SK-N-SH (cell line): Measurements from ENCODE around the gene LRP2BP. TPM values are rescaled to one million over a fixed set of nuclear protein-coding genes. Genes with fewer than 3 reads are reported as not detected.

Experiments used
- CTCF ChIA-PET: fragments of 300-600, 350-600 bp; formaldehyde crosslinking; extraction: SDS; loops from one replicate; lab custom pipeline; 2021; lab: Yijun Ruan, JAX
- POLR2A ChIA-PET: fragments of 350-600 bp; sonication (Branson Sonifier 250); formaldehyde crosslinking; extraction: SDS; loops from one replicate; lab custom pipeline; 2020; ENCODE audit warnings: antibody characterized with exemption, inconsistent platforms; lab: Yijun Ruan, JAX
- DNase-seq: peaks from one replicate; pipeline ENCODE4 v3.0.0; 2012
- H2AFZ ChIP-seq: fragments of 200-600 bp; sonication (generic); 2 replicates; pipeline ENCODE4 v1.8.1; 2016; ENCODE audit warnings: antibody characterized with exemption, mild to moderate bottlenecking, low read depth
- H3F3A ChIP-seq: fragments of 200-600 bp; sonication (generic); replicated peaks from 2 replicates; pipeline ENCODE3; 2016; ENCODE audit warnings: antibody characterized with exemption, mild to moderate bottlenecking; ENCODE audit not compliant: insufficient read depth
- H3K27ac ChIP-seq, 2 experiments: fragments of 200-500 bp in 1 of 2; fragments of 200-600 bp in 1 of 2; sonication (Bioruptor generic) in 1 of 2; sonication (generic), shearing (Covaris generic) in 1 of 2; 2 replicates each; pipeline versions ENCODE4 v1.5.1 to v1.6.1; 2014 to 2016; ENCODE audit warnings: low read depth in 2 of 2, inconsistent platforms in 1 of 2, low read length in 1 of 2, mild to moderate bottlenecking in 1 of 2, mixed read lengths in 1 of 2
- H3K27me3 ChIP-seq: fragments of 200-600 bp; sonication (generic), shearing (Covaris generic); 2 replicates; pipeline ENCODE4 v1.6.1; 2016; ENCODE audit warnings: mixed run types; ENCODE audit not compliant: insufficient read depth
- H3K36me3 ChIP-seq, 2 experiments: fragments of 200-500 bp in 1 of 2; fragments of 200-600 bp in 1 of 2; sonication (Bioruptor generic) in 1 of 2; sonication (generic) in 1 of 2; replicated peaks in 1 of 2; 2 replicates each; pipeline versions ENCODE3 to v1.5.1; 2014 to 2016; ENCODE audit warnings: low read length in 1 of 2, mild to moderate bottlenecking in 1 of 2; ENCODE audit not compliant: insufficient read depth in 2 of 2, control insufficient read depth in 1 of 2
- H3K4me1 ChIP-seq, 2 experiments: fragments of 200-500 bp in 1 of 2; fragments of 200-600 bp in 1 of 2; sonication (Bioruptor generic) in 1 of 2; sonication (generic), shearing (Covaris generic) in 1 of 2; 2 replicates each; pipeline versions ENCODE4 v1.5.1 to v1.6.1; 2014 to 2016; ENCODE audit warnings: low read depth in 1 of 2, low read length in 1 of 2, mixed run types in 1 of 2; ENCODE audit not compliant: insufficient read depth in 2 of 2, control insufficient read depth in 1 of 2
- H3K4me2 ChIP-seq: fragments of 200-600 bp; sonication (generic), shearing (Covaris generic); 2 replicates; pipeline ENCODE4 v1.6.1; 2017; ENCODE audit warnings: mixed run types
- H3K4me3 ChIP-seq, 2 experiments: fragments of 200-500 bp in 1 of 2; fragments of 200-600 bp in 1 of 2; sonication (Bioruptor generic) in 1 of 2; sonication (generic), shearing (Covaris generic) in 1 of 2; 2 replicates each; pipeline versions ENCODE4 v1.5.1 to v1.8.1; 2014 to 2016; ENCODE audit warnings: low read depth in 2 of 2, inconsistent platforms in 1 of 2, low read length in 1 of 2, mild to moderate bottlenecking in 1 of 2, mixed read lengths in 1 of 2, moderate library complexity in 1 of 2
- H3K79me2 ChIP-seq: fragments of 200-600 bp; sonication (generic); 2 replicates; pipeline ENCODE4 v1.8.1; 2017; ENCODE audit warnings: mild to moderate bottlenecking; ENCODE audit not compliant: insufficient read depth
- H3K9ac ChIP-seq: fragments of 200-600 bp; sonication (generic); 2 replicates; pipeline ENCODE4 v1.6.1; 2017; ENCODE audit warnings: mixed run types
- H3K9me2 ChIP-seq: fragments of 200-600 bp; sonication (generic); 2 replicates; pipeline ENCODE4 v1.6.1; 2017; ENCODE audit warnings: mixed run types
- H3K9me3 ChIP-seq: fragments of 200-600 bp; sonication (generic); 2 replicates; pipeline ENCODE4 v1.6.1; 2017; ENCODE audit warnings: mixed run types, mild to moderate bottlenecking, moderate library complexity
- H4K20me1 ChIP-seq: fragments of 200-600 bp; sonication (generic); 2 replicates; pipeline ENCODE4 v1.6.1; 2017; ENCODE audit warnings: mild to moderate bottlenecking, mixed run types; ENCODE audit not compliant: insufficient read depth
- CTCF ChIP-seq: fragments of 200-600 bp; sonication (generic); IDR thresholded peaks from 2 replicates; pipeline ENCODE4 v1.6.1; 2017; ENCODE audit warnings: antibody characterized with exemption, mild to moderate bottlenecking, moderate library complexity
- EZH2phosphoT487 ChIP-seq: fragments of 200-600 bp; sonication (generic); IDR thresholded peaks from 2 replicates; pipeline ENCODE4 v1.6.1; 2017; ENCODE audit warnings: low read depth, mixed run types, mild to moderate bottlenecking, antibody characterized with exemption, moderate library complexity, borderline replicate concordance
- FOSL2 ChIP-seq: IDR thresholded peaks from 2 replicates; pipeline ENCODE4 v1.4.0; 2012; ENCODE audit warnings: low read depth, mild to moderate bottlenecking, moderate library complexity, borderline replicate concordance
- FOXM1 ChIP-seq: IDR thresholded peaks from 2 replicates; pipeline ENCODE4 v1.4.0; 2012; ENCODE audit warnings: low read depth, mild to moderate bottlenecking
- GABPA ChIP-seq: IDR thresholded peaks from 2 replicates; pipeline ENCODE4 v1.4.0; 2012; ENCODE audit warnings: low read depth, mild to moderate bottlenecking
- MAX ChIP-seq: IDR thresholded peaks from 2 replicates; pipeline ENCODE4 v1.4.0; 2012; ENCODE audit warnings: low read depth
- MXI1 ChIP-seq: IDR thresholded peaks from 2 replicates; pipeline ENCODE4 v1.6.1; 2012; ENCODE audit warnings: mild to moderate bottlenecking, low read depth, low read length, improper control_type of control experiment
- NFIC ChIP-seq: IDR thresholded peaks from 2 replicates; pipeline ENCODE4 v1.4.0; 2012; ENCODE audit warnings: borderline replicate concordance
- NRF1 ChIP-seq: IDR thresholded peaks from 2 replicates; pipeline ENCODE4 v1.6.1; 2012; ENCODE audit warnings: low read depth, mild to moderate bottlenecking, low read length
- POLR2AphosphoS5 ChIP-seq: IDR thresholded peaks from 2 replicates; pipeline ENCODE4 v1.6.1; 2012; ENCODE audit warnings: low read depth, low read length
- RCOR1 ChIP-seq: fragments of 150-350 bp; IDR thresholded peaks from 2 replicates; pipeline ENCODE4 v1.6.1; 2017; ENCODE audit warnings: antibody characterized with exemption, low read length
- SMC3 ChIP-seq: IDR thresholded peaks from 2 replicates; pipeline ENCODE4 v1.6.1; 2012; ENCODE audit warnings: low read depth, low read length, improper control_type of control experiment
- TCF12 ChIP-seq: IDR thresholded peaks from 2 replicates; pipeline ENCODE4 v1.4.0; 2012
- YY1 ChIP-seq: IDR thresholded peaks from 2 replicates; pipeline ENCODE4 v1.4.0; 2012; ENCODE audit warnings: low read depth, mild to moderate bottlenecking
- ZBTB33 ChIP-seq: IDR thresholded peaks from 2 replicates; pipeline ENCODE4 v1.4.0; 2012; ENCODE audit warnings: low read depth, borderline replicate concordance
- WGBS: methylation state at CpG from one replicate; pipeline ENCODE4 v1.1.6; 2017; ENCODE audit warnings: low lambda C conversion rate; 5-methylcytosine and 5-hydroxymethylcytosine counted together
- polyA plus RNA-seq, 3 experiments: library from polyadenylated mRNA; depleted of rRNA; stranded (reverse); fragments of >200 nt; gene quantifications; 2 replicates each; pipeline ENCODE4 v1.2.3, GENCODE V29; 2012
- TF ChIP-seq, protein P1 (sequence below): fragments of 150-350 bp; IDR thresholded peaks from 2 replicates; pipeline ENCODE4 v1.6.1; 2017; ENCODE audit warnings: antibody characterized with exemption, low read length, low read depth, borderline replicate concordance
- TF ChIP-seq, protein P2 (sequence below): IDR thresholded peaks from 2 replicates; pipeline ENCODE4 v1.4.0; 2012; ENCODE audit warnings: low read depth, borderline replicate concordance

The LRP2BP gene
- polyA plus RNA-seq, 1 of the 3 experiments (the other 2 are of a cell fraction) = 0.30 TPM

DNA sequence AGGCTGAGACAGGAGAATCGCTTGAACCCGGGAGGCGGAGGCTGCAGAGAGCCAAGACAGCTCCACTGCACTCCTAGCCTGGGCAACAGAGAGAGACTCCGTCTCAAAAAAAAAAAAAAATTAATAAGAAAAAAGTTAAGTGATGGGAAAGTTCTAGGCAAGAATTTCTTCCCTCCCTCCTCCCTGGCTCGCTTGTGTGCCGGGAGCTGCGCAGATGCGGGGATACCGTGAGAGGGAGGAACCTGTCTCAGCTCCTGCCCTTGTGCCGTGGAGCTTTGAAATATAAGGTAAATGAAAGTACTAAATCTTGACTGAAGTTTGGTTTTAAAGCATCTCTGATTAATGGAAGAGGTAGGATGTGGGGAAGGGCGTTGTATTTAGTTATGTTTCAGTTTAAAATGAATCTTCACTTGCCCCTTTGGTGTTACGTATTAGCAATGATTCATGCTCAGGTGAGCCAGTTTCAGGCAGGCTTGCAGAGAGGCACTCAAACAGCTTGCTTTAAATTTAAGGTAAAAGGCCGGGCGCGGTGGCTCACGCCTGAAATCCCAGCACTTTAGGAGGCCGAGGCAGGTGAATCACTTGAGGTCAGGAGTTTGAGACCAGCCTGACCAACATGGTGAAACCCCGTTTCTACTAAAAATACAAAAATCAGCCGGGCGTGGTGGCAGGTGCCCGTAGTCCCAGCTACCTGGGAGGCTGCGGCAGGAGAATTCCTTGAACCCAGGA is 31.4 kb upstream of the LRP2BP start:
- Histone ChIP-seq H3K4me3 (no peak overlapping the region), H2AFZ (no peak overlapping the region), H3K36me3 (peaks cover 0 to 4% of the 10 kb centered on the region in 2 experiments), H3K4me2 (no peak overlapping the region), H3K9me2 (no peaks in the 10 kb centered on the region), H3K27ac (no peak overlapping the region), H3K79me2 (peaks cover 26% of the 10 kb centered on the region), H3K9ac (no peak overlapping the region), H3K4me1 (peaks cover 0 to 8% of the 10 kb centered on the region in 2 experiments; a peak in 2 of 4 replicates), H3K27me3 (no peaks in the 10 kb centered on the region), H3K9me3 (no peaks in the 10 kb centered on the region), H3F3A (no peaks in the 10 kb centered on the region), H4K20me1 (no peaks in the 10 kb centered on the region)
- DNase-seq = no peak
- CTCF ChIA-PET = interaction anchor here (0.8 to 2.5 kb wide), 2 partner anchors 171 to 594 kb away, joined by 3 to 15 read pairs; no protein-coding TSS in a partner anchor
- TF ChIP-seq, protein P1, sequence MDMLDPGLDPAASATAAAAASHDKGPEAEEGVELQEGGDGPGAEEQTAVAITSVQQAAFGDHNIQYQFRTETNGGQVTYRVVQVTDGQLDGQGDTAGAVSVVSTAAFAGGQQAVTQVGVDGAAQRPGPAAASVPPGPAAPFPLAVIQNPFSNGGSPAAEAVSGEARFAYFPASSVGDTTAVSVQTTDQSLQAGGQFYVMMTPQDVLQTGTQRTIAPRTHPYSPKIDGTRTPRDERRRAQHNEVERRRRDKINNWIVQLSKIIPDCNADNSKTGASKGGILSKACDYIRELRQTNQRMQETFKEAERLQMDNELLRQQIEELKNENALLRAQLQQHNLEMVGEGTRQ = no peak
- TF ChIP-seq YY1 = no peak
- TF ChIP-seq NRF1 = no peak
- TF ChIP-seq EZH2phosphoT487 = no peak
- no peak for TF ChIP-seq SMC3
- TF ChIP-seq MXI1 = no peak
- no peak for TF ChIP-seq RCOR1
- no peak for TF ChIP-seq MAX
- no peak for TF ChIP-seq ZBTB33
- TF ChIP-seq, protein P2, sequence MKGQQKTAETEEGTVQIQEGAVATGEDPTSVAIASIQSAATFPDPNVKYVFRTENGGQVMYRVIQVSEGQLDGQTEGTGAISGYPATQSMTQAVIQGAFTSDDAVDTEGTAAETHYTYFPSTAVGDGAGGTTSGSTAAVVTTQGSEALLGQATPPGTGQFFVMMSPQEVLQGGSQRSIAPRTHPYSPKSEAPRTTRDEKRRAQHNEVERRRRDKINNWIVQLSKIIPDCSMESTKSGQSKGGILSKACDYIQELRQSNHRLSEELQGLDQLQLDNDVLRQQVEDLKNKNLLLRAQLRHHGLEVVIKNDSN = no peak
- no peak for TF ChIP-seq CTCF
- no peak for TF ChIP-seq FOXM1
- no peak for TF ChIP-seq TCF12
- no peak for TF ChIP-seq POLR2AphosphoS5
- TF ChIP-seq GABPA = no peak
- TF ChIP-seq NFIC = no peak
- TF ChIP-seq FOSL2 = no peak
- WGBS = 92% methylated on average over 22 of the region's 22 CpGs
- POLR2A ChIA-PET = interaction anchor here (0.6 to 2.9 kb wide), 2 partner anchors 31 to 214 kb away, joined by 4 to 14 read pairs; partner anchors contain the start of genes ANKRD37 and LRP2BP
